GM19468 (cell line): Measurements from ENCODE around the gene SCYGR6.

ENCODE experiments used
- ATAC-seq: cut with Tn5 transposase; IDR thresholded peaks from one replicate; pipeline ENCODE4 v1.9.1; 2021; ENCODE audit warnings: mild to moderate bottlenecking, moderate library complexity, moderate number of reproducible peaks; ENCODE audit not compliant: unreplicated experiment; ENCODE audit errors: extremely low read depth

The SCYGR6 gene

GRCh38 chr2:227716501-227716900, 8.1 kb downstream of the SCYGR6 start:
- ATAC-seq, result no peak

GRCh38 chr2:227713291-227713690, 11.3 kb downstream of the SCYGR6 start:
- ATAC-seq, result no peak

GRCh38 chr2:227710986-227711385, 13.6 kb downstream of the SCYGR6 start:
- no peak for ATAC-seq

DNA sequence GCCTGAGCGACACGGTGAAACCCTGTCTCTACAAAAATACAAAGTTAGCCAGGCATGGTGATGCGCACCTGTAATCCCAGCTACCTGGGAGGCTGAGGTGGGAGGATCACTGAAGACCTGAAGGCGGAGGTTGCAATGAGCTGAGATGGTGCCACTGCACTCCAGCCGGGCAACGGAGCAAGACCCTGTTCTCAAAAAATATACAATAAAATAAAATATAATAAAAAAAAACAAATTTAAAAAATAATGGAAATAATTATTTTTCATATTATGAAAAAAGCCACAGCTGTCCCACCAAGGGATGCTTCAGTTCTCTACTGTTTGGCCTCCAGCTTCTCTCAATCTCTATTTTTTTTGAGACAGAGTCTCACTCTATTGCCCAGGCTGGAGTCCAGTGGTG, 17.2 kb downstream of the SCYGR6 start:
- ATAC-seq, result no peak

GRCh38 chr2:227706859-227707258, 17.7 kb downstream of the SCYGR6 start:
- no peak for ATAC-seq

GRCh38 chr2:227703961-227704360, 20.6 kb downstream of the SCYGR6 start:
- ATAC-seq, result no peak

- no peak for ATAC-seq
Measured at GRCh38 chr2:227703280-227703732, 21.3 kb downstream of the SCYGR6 start.

- ATAC-seq, result no peak
Measured at GRCh38 chr2:227701556-227701955, 23.0 kb downstream of the SCYGR6 start.

DNA sequence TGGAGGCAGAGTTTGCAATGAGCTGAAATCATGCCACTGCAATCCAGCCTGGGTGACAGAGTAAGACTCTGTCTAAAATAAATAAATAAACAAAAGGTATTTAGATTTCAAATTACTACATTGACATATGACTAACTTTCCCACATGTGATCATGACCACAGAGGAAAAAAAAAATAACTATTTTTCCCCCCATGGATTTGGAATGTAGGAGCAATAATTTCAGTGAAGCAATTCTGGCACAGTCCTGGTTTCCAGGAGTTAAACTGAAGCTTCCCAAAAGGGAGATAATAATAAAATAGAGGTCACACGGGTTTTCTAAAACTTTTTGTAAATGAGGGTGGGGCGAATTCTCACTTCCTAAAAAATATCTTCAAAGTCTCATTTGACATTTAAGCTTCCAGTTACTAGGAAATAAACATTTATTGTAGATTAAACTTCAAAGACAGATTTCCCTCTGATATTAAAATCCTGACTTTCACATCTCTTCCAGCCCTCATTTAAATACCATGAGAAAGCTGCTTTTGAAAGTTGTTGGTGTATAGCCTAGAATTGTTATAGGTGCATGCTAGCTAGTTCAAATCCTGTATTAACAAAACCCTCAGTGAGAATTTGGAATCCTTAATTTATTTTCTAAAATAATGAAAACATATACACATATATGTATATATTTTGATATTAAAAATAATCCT, 27.4 kb downstream of the SCYGR6 start:
- no peak for ATAC-seq

DNA sequence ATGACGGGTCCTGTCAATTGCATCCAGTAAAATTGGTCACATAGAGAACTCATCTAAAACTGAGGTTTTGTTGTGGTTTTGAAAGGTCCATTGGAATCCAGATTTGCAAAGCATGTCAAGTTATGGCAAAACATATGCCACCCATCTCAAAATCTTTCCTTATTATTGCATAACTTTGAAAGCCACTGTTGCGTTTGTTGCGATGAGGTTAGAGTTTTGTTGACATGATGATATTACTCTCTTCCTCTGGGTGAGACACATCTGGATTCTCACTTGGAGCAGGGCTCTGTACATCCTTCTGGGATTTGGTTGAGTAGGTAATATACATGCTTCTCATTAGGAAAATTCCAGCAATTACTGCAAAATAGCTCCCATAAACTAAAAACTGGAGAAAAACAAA, 37.4 kb downstream of the SCYGR6 start:
- no peak for ATAC-seq

- ATAC-seq, result no peak
Measured at GRCh38 chr2:227684258-227684657, 40.3 kb downstream of the SCYGR6 start.

GRCh38 chr2:227677928-227678327, 46.6 kb downstream of the SCYGR6 start:
- ATAC-seq, result no peak

- no peak for ATAC-seq
Measured at GRCh38 chr2:227674485-227674884, 50.1 kb downstream of the SCYGR6 start.
